GM12873 (cell line): ENCODE results near the gene RPL27.

Source experiments
- TF ChIP-seq, protein P1 (sequence below): IDR thresholded peaks from 2 replicates; pipeline ENCODE4 v1.5.1; 2012; ENCODE audit warnings: low read depth, mild to moderate bottlenecking, moderate library complexity, low read length, control low read depth; ENCODE audit not compliant: insufficient read depth; ENCODE audit errors: missing control alignments

The RPL27 gene

DNA sequence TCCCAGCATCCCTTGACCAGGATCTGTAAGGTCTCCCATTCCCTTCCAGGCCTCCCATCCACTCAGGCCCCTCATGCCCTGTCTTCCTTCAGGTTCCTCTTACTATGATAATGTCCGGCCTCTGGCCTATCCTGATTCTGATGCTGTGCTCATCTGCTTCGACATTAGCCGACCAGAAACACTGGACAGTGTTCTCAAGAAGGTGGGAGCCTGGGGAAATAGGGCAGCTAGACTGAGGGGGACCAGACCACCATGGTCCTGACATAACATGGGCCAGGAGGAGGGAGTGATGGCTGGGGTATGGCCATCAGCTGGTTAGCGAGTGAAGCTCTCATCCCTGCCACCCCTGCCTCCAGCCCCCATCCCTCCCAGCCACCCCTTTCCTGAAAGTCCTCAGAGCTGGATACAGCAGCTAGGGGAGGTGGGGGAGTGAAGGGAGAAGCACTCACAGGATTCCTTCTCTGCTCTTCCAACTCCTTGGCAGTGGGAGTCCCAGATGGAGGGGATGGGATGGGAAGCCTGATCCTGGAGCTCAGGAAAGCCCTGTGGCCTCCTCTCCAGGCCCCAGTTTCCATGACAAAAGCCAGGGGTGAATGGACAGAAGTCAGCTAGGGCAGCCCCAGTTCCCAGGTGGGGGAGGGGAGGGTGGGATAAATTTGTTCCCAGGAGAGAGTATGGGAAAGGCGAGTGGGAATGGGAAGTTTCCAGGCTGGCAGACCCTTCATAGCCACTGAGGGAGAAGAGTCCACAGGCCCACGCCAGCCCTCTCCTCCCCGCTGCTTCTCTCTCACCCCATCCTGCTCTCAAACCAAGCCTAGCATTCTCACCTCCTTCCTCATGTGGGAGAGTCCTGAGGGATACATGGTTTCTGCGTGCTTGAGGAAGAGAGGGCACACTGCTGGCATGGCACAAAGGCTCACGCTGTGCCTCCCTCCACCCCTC, 29.1 kb downstream of the RPL27 start:
- TF ChIP-seq, protein P1, sequence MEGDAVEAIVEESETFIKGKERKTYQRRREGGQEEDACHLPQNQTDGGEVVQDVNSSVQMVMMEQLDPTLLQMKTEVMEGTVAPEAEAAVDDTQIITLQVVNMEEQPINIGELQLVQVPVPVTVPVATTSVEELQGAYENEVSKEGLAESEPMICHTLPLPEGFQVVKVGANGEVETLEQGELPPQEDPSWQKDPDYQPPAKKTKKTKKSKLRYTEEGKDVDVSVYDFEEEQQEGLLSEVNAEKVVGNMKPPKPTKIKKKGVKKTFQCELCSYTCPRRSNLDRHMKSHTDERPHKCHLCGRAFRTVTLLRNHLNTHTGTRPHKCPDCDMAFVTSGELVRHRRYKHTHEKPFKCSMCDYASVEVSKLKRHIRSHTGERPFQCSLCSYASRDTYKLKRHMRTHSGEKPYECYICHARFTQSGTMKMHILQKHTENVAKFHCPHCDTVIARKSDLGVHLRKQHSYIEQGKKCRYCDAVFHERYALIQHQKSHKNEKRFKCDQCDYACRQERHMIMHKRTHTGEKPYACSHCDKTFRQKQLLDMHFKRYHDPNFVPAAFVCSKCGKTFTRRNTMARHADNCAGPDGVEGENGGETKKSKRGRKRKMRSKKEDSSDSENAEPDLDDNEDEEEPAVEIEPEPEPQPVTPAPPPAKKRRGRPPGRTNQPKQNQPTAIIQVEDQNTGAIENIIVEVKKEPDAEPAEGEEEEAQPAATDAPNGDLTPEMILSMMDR: no peak

GRCh38 chr17:43028221-43028861, 30.1 kb downstream of the RPL27 start:
- TF ChIP-seq, protein P1: no peak

- TF ChIP-seq, protein P1: no peak
These were observed 32.0 kb downstream of the RPL27 start for GRCh38 chr17:43030137-43030767.

DNA sequence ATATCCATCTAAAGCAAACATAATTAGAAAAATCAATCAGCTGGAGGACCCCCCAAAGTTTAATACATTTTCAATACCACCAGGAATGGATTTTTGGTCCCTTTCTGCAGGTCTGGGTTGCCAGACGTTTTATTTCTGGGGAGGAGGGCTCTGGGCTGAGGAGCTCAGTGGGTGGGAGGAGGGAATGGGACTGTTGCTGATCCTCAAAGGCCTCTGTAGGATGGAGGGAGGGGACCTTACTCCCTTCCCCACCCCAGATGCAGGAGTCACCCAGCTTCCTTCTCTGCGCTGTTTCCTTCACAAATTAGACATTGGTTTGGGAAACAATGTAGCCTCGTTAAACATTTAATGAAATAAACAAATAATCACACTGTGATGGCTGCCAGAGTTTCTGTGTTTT, 33.4 kb downstream of the RPL27 start:
- TF ChIP-seq, protein P1: no peak

- TF ChIP-seq, protein P1: no peak
These were observed 36.0 kb downstream of the RPL27 start for GRCh38 chr17:43033948-43034881.

DNA sequence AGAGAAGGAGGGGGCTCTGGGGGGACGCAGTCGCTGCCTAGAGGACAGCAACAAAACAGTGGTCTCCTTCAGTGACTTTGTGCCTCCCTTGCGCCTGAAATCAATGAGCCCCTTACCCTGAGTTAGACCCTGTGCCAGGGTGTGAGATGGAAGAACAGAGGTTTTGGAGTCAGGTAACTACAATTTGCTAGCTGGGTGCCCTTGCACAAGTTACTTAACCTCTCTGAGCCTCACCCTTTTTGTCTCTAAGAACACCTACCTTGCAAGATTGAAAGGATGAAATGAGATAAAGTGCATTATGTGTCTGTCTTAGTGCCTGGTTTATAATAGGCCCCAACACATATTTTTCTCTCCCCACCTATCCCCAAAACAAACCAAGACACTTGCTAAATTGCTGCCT, 36.7 kb downstream of the RPL27 start:
- TF ChIP-seq, protein P1: no peak
